Measurements from ENCODE around the gene IL25.

The IL25 gene

DNA sequence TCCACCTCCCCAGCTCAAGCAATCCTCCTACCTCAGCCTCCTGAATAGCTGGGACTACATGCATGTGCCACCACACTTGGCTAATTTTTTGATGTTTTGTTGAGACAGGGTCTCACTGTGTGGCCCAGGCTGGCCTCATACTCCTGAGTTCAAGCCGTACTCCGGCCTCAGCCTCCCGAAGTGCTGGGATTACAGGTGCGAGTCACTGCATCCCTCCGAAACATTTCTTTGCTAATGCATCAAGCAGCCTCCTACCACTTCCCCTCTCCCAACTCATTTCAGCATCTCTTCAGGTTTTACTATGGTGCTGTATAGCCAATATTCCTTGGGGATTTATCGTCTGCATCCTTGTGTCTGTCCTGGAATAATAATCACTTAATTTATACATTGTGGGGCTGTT lies 17.6 kb upstream of the IL25 start:
- DNase-seq: no peak

DNA sequence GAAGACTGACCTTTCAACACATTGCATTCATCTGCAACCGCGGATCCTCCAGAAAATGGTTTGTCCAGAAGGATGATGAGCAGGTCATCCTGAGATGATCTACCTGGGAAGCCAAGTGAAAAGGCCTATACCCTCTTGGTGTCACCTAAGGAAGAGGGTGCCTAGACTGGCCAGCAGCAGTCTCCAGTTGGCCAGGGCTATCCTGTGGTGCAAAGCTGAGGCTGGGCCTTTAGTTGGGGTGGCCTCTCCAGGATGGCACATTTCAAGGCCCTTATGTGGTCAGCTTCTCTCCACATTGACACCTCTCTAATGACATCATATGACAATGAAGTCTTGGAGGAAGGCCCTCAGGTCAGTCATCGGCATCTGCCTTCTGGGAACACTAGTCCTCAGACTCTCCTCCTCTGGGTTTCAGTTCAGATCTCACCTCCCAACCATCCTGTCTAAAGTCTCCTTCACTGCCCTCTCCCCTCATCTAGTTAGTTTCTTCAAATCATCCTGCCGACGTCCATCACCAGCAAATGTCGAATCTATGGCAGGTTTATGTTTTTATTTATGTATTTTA lies 16.7 kb upstream of the IL25 start:
- no peak for DNase-seq

- no peak for DNase-seq
Measured at GRCh38 chr14:23356662-23357061, 15.9 kb upstream of the IL25 start.

DNA sequence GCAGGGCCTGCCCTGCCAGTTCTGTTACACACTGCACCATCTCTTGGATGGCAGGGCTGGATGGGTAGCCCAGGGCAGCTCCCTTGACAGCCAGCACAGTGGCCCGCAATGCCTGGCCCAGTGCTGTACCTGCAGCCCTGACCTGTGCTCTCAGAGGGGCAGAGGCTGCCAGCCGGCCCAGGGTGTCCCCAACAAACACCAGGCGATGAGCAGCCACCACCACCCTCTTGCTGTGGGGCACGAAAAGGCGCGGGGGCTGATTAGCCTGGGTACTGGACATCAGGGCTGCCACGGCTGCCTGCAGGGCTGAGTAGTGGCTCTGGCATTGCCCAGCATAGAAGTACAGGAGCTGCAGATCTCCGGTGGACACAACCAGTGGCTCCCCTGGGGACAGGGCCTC lies 15.3 kb upstream of the IL25 start:
- no peak for DNase-seq

- no peak for DNase-seq
Measured at GRCh38 chr14:23358042-23358441, 14.6 kb upstream of the IL25 start.

- no peak for DNase-seq
Measured at GRCh38 chr14:23358553-23359166, 13.9 kb upstream of the IL25 start.

- no peak for DNase-seq
Measured at GRCh38 chr14:23359167-23359626, 13.4 kb upstream of the IL25 start.

DNA sequence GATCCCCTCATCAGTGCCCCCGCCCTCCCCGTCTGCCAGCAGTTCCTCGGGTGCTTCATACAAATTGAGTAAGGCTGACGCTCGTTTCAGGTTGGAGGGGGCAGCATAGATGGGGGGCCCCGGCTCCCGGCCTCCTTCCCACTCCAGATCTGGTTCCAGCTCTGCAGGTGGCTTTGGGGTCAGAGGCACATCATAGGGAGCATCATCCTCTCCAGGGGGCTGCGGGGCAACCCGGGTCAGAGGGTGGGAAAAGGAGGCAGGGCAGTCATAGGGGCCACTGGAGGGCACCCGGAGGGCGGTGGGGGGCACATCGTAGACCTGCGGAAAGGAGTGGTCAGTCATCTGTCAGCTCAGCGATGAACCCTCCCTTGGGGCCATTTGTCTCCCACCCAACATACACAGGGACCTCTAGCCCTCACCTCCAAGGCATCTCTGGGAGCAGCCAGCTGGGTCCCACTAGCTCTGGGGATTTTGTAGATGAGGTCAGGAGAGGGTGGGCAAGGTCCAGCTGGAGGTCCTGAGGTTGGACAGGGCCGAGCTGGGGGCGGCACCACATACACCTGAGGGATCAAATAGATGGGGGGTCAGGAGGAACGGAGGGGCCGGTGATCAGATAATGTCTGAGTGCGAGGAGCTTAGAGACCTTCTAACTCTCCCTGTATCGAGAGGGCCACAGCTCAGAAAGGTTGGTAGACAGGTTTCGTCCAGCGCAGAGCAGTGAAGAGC lies 12.7 kb upstream of the IL25 start:
- DNase-seq: no peak

GRCh38 chr14:23360496-23360895 lies 12.1 kb upstream of the IL25 start:
- DNase-seq: no peak

DNA sequence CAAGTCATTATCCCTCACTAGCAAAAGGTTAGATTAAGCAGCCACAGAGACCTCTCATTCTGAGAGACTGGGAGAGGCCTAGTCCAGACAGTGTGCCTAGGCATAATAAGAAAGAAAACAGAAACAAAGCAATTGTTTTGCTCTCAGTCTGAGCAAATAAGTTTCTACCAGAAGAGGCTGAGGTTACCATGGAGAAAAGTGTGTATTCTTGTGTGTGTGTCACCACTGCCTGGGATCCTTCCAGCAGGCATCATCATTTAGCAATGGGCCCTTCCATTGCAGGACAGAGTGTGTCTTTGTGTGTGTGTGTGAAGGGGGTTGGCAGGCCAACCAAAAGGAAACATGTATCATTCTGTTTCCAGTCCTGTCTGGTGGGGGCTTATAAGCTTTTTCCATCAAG lies 11.3 kb upstream of the IL25 start:
- DNase-seq: no peak

DNA sequence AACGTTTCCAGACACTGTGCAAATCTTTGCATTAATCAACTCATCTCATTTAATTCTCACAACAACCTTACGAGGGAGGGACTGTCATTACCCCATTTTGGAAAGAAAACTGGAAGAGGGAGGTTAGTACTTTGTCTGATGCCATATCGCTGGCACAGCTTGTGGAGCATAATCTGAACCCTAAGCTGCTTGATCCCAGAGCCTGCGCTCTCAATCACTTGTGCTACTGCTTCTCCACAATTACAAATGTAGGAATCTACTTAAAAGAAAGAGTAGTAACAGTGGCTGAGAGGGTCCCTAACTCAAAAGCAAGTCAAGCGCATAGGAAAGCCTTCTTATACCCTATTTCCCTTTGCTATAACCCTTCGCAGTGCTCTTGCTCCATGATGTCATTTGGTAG lies 10.8 kb upstream of the IL25 start:
- DNase-seq: no peak

DNA sequence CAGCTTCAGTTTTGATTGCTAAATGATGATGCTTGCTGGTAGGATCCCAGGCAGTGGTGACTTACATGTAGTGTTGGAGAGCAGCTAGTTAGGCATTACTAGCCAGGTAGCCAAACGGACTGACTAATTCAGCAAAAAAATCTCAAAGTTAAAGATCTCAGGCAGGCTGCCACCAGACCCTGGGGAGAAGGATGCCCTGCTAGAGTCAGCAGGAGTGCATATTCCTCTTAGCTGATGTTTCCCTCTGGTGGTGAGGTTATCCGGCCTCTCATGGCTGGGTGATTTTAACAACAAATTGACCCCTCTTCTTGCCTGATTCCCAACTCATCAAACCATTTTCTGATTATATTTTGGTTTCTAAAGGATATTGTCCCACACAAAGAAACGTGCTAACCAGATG lies 10.4 kb upstream of the IL25 start:
- no peak for DNase-seq

- DNase-seq: no peak
Measured at GRCh38 chr14:23364164-23365035, 8.2 kb upstream of the IL25 start.

DNA sequence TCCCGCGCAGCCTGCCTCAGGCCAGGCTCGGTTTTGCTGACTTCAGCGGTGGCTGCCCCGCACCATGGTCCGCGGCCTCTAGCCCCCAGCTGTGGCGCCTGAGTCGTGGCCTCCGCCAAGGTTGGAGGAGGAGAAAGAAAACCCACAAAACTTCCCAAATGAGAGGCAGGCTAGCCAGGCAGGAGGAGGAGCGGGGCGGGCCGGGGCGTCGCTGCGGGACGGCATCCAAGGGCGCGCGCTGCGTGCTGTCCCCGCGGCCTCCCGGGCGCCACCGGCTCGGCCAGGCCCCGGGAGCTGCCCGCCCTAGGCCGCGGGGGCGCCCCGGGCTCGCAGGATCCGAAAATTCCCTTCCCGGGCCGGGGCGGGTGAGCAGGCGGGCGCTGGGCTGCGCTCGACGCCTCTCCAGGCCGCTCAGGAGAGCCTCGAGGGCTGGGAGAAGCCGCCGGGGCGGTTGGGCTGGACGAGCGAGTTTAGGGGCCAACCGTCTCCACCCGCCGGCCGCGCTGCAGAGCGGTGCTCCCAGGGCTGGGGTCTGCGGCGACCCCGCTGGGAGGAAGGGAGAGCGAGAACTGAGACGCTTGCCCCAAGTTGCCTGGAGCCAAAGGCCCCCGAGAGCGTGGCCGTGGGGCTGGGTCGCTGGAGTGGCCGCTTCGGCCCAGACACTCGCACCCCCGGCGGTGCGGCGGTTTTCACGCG lies 7.4 kb upstream of the IL25 start, which contains the start of gene EFS:
TSS of gene EFS (minus strand) at position 137 of the 696 bp plus-strand sequence. CDS start 147 bp downstream, outside the sequence.
- DNase-seq: no peak

DNA sequence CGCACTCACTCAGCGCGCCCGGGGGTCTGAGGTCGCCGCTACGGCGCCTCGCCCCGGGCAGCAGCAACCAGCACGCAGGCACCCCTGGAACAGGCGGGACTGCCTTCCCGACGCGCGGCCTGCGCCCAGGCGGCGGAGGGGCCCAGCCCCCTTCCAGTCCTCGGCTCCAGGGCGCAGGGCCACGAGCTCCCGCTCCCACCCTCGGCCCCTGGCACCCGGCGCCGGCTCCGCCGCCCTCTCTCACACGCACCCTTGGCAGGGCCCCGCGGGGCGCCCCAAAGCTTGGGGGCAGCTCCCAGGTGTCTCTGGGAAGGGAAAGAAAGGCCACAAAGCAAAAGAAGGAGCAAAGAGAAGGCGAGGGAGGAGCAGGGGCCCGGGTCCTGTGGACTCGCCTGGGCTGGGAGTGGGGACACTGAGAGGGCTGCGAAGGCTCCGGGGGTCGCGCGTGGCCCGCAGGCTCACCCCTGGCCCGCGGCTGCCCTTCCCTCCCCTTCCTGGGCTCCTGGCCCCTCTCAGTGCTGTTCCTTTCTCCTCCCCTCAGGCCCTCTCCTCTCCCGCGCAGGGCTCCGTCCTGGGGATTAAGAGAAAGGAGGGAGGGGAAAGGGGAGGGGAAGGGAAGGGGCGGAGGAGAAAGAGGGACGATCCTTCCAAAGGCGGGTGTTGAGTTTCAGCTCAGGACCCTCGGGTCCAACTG lies 6.7 kb upstream of the IL25 start:
- DNase-seq: no peak

GRCh38 chr14:23366426-23366921 lies 6.1 kb upstream of the IL25 start:
- DNase-seq: no peak

DNA sequence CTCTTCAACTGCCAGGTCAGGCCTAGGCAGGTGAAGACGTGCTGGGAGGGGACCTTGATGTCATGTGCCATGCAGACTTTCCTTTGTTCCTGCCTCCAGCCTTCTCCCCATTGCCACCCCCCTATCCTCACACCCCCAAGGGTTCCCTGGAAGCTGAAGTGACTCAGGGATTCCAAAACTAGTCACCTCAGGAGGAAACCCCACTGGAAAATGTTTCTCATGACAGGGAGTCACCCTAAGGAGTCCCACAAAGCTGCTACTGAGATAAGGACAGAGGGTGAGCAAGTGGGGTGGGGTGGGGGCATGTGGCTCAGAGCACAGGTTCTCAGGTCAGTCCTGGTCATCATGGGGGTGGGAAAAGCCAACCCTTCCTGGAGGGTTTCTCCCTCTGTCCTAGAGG lies 2.4 kb upstream of the IL25 start:
- no peak for DNase-seq

DNA sequence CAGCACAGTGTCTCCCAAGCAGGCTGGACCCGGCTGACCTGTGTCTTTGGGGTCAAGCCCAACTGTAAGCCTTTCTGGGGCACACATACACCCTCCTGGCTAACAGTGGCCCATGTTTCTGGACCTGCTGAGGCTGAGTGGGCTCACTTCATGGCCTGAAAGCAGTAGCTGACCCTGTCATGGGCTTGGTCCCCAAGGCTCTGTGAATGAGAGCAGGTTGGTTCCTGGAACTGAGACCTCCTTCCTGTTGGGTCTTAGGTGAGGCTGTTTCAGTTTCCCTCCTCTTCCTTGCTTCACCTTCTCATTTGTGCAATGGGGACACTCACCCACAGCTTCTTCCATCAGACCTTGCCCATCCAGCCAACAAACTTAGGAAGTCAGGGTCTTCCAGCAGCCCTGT lies 744 bp upstream of the IL25 start:
- DNase-seq: no peak

DNA sequence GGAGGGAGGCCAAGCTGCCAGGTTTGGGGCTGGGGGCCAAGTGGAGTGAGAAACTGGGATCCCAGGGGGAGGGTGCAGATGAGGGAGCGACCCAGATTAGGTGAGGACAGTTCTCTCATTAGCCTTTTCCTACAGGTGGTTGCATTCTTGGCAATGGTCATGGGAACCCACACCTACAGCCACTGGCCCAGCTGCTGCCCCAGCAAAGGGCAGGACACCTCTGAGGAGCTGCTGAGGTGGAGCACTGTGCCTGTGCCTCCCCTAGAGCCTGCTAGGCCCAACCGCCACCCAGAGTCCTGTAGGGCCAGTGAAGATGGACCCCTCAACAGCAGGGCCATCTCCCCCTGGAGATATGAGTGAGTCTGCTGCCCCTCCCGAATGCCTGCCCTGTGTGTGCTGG lies 432 bp downstream of the IL25 start:
- no peak for DNase-seq

DNA sequence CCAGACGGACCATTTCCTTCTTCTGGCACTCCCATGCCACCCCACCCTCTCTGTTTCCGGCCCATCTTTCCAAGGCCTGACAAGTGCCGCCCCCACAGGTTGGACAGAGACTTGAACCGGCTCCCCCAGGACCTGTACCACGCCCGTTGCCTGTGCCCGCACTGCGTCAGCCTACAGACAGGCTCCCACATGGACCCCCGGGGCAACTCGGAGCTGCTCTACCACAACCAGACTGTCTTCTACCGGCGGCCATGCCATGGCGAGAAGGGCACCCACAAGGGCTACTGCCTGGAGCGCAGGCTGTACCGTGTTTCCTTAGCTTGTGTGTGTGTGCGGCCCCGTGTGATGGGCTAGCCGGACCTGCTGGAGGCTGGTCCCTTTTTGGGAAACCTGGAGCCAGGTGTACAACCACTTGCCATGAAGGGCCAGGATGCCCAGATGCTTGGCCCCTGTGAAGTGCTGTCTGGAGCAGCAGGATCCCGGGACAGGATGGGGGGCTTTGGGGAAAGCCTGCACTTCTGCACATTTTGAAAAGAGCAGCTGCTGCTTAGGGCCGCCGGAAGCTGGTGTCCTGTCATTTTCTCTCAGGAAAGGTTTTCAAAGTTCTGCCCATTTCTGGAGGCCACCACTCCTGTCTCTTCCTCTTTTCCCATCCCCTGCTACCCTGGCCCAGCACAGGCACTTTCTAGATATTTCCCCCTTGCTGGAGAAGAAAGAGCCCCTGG lies 3.1 kb downstream of the IL25 start:
- no peak for DNase-seq
